HepG2 (cell line): Measurements from ENCODE around the gene PHYH. TPM values are rescaled to one million over a fixed set of nuclear protein-coding genes. Genes with fewer than 3 reads are reported as not detected.

Source experiments
- ATAD3A ChIP-seq: sonication (generic); formaldehyde crosslinking; IDR thresholded peaks from 2 replicates; pipeline ENCODE4 v1.4.0; 2020; ENCODE audit warnings: missing genetic modification reagents
- BCL6 ChIP-seq: IDR thresholded peaks from 2 replicates; pipeline ENCODE4 v1.6.1; 2016; ENCODE audit warnings: missing genetic modification reagents, missing compliant biosample characterization
- E2F1 ChIP-seq: sonication (generic); formaldehyde crosslinking; IDR thresholded peaks from 2 replicates; pipeline ENCODE4 v1.5.0; 2020; ENCODE audit warnings: missing genetic modification reagents
- FOXO1 ChIP-seq: sonication (generic); formaldehyde crosslinking; IDR thresholded peaks from 2 replicates; pipeline ENCODE4 v1.4.0; 2020; ENCODE audit warnings: missing genetic modification reagents
- HOXD1 ChIP-seq: sonication (generic); formaldehyde crosslinking; IDR thresholded peaks from 2 replicates; pipeline ENCODE4 v1.5.0; 2020; ENCODE audit warnings: missing genetic modification reagents
- MAFF ChIP-seq: IDR thresholded peaks from 2 replicates; pipeline ENCODE4 v1.6.1; 2011; ENCODE audit warnings: low read depth, low read length, improper control_type of control experiment
- MED8 ChIP-seq: sonication (generic); formaldehyde crosslinking; IDR thresholded peaks from 2 replicates; pipeline ENCODE4 v1.8.1; 2023; ENCODE audit warnings: mild to moderate bottlenecking, missing genetic modification reagents; ENCODE audit not compliant: insufficient replicate concordance
- NFKB2 ChIP-seq: sonication (generic); formaldehyde crosslinking; IDR thresholded peaks from 2 replicates; pipeline ENCODE4 v1.4.0; 2020; ENCODE audit warnings: missing genetic modification reagents, borderline replicate concordance
- PHF8 ChIP-seq: sonication (generic); formaldehyde crosslinking; IDR thresholded peaks from 2 replicates; pipeline ENCODE4 v1.5.0; 2020; ENCODE audit warnings: missing genetic modification reagents
- REXO4 ChIP-seq: sonication (generic); formaldehyde crosslinking; IDR thresholded peaks from 2 replicates; pipeline ENCODE4 v1.8.0; 2022; ENCODE audit warnings: missing genetic modification reagents, mild to moderate bottlenecking, borderline replicate concordance
- RNF2 ChIP-seq: fragments of 450-650 bp; conservative IDR thresholded peaks from 2 replicates; pipeline ENCODE4 v1.6.1; 2016; ENCODE audit warnings: low read depth
- SALL2 ChIP-seq: sonication (generic); formaldehyde crosslinking; IDR thresholded peaks from 2 replicates; pipeline ENCODE4 v1.8.1; 2023; ENCODE audit warnings: mild to moderate bottlenecking, missing genetic modification reagents, inconsistent platforms
- TEAD2 ChIP-seq: sonication (generic); formaldehyde crosslinking; IDR thresholded peaks from 2 replicates; pipeline ENCODE4 v1.9.0; 2021; ENCODE audit warnings: missing genetic modification reagents
- YEATS2 ChIP-seq: sonication (generic); formaldehyde crosslinking; IDR thresholded peaks from 2 replicates; pipeline ENCODE4 v1.4.0; 2020; ENCODE audit warnings: missing genetic modification reagents, borderline replicate concordance
- ZBTB2 ChIP-seq: sonication (generic); formaldehyde crosslinking; IDR thresholded peaks from 2 replicates; pipeline ENCODE4 v1.8.0; 2022; ENCODE audit warnings: low read depth, missing genetic modification reagents
- ZFP36L1 ChIP-seq: sonication (generic); formaldehyde crosslinking; IDR thresholded peaks from 2 replicates; pipeline ENCODE4 v1.8.0; 2022; ENCODE audit warnings: mild to moderate bottlenecking, missing genetic modification reagents, moderate library complexity
- ZFP62 ChIP-seq: sonication (generic); formaldehyde crosslinking; IDR thresholded peaks from 2 replicates; pipeline ENCODE4 v1.4.0; 2020; ENCODE audit warnings: missing genetic modification reagents
- ZNF329 ChIP-seq: sonication (generic); formaldehyde crosslinking; IDR thresholded peaks from 2 replicates; pipeline ENCODE4 v1.9.0; 2021; ENCODE audit warnings: low read depth, mild to moderate bottlenecking, missing genetic modification reagents
- ZNF496 ChIP-seq: sonication (generic); formaldehyde crosslinking; IDR thresholded peaks from 2 replicates; pipeline ENCODE4 v1.8.1; 2023; ENCODE audit warnings: mild to moderate bottlenecking, moderate library complexity, missing genetic modification reagents; ENCODE audit not compliant: insufficient replicate concordance
- ZNF567 ChIP-seq: sonication (generic); formaldehyde crosslinking; IDR thresholded peaks from 2 replicates; pipeline ENCODE4 v1.8.1; 2023; ENCODE audit warnings: mild to moderate bottlenecking, missing genetic modification reagents, borderline replicate concordance
- ZNF577 ChIP-seq: sonication (generic); formaldehyde crosslinking; IDR thresholded peaks from 2 replicates; pipeline ENCODE4 v1.4.0; 2020; ENCODE audit warnings: mild to moderate bottlenecking, low read depth, missing genetic modification reagents, borderline replicate concordance
- ZNF713 ChIP-seq: sonication (generic); formaldehyde crosslinking; IDR thresholded peaks from 2 replicates; pipeline ENCODE4 v1.4.0; 2020; ENCODE audit warnings: mild to moderate bottlenecking, missing genetic modification reagents
- ZZZ3 ChIP-seq: sonication (generic); formaldehyde crosslinking; IDR thresholded peaks from 2 replicates; pipeline ENCODE4 v1.4.0; 2020; ENCODE audit warnings: missing genetic modification reagents, mild to moderate bottlenecking, borderline replicate concordance
- polyA plus RNA-seq, 8 experiments: library from polyadenylated mRNA; depleted of rRNA in 3 of 8; stranded (reverse) in 7 of 8; unstranded in 1 of 8; fragments of >200 nt; fragmentation: Illumina TruSeq in 4 of 8; extraction: Trizol in 4 of 8; gene quantifications; 2 replicates each; pipeline versions ENCODE4 v1.2.1 to v1.2.3, GENCODE V29; 2011 to 2016; ENCODE audit warnings: low read depth in 4 of 8, missing spikeins in 1 of 8, mixed read lengths in 1 of 8; ENCODE audit not compliant: insufficient read depth in 1 of 8
- total RNA-seq, 5 experiments: library from RNA; depleted of rRNA; stranded (reverse); fragments of >200 nt; fragmentation: Illumina TruSeq; extraction: Trizol; gene quantifications; 2 replicates each; pipeline ENCODE4 v1.2.3, GENCODE V29; 2016; ENCODE audit warnings: low read depth in 1 of 5
- TF ChIP-seq, protein P1 (sequence below): sonication (generic); formaldehyde crosslinking; IDR thresholded peaks from 2 replicates; pipeline ENCODE4 v1.4.0; 2020; ENCODE audit warnings: mild to moderate bottlenecking, missing genetic modification reagents, borderline replicate concordance

The PHYH gene
- total and polyA plus RNA-seq, 2 of the 13 experiments (the other 11 are each of a cell fraction or from before 2014, with no cell fraction given): 27.2 to 34.5 TPM

GRCh38 chr10:13348216-13349017 is 48.6 kb upstream of the PHYH start, which contains the start of gene SEPHS1 (continued):
- TF ChIP-seq ZNF577 (CRISPR knock-in tag): no peak
- no peak for TF ChIP-seq REXO4
- TF ChIP-seq ZFP36L1 (CRISPR knock-in tag): no peak
- TF ChIP-seq ZNF496 (CRISPR knock-in tag): no peak
- no peak for TF ChIP-seq SALL2
- TF ChIP-seq ATAD3A (CRISPR knock-in tag): no peak
- TF ChIP-seq MAFF: no peak
- TF ChIP-seq ZNF329 (CRISPR knock-in tag): 0 out of 2 replicates have a peak, but pooled peaks have one; percentile 43
- no peak for TF ChIP-seq ZNF713 (CRISPR knock-in tag)
- TF ChIP-seq ZZZ3 (CRISPR knock-in tag): no peak
- TF ChIP-seq FOXO1 (CRISPR knock-in tag): no peak
- no peak for TF ChIP-seq YEATS2 (CRISPR knock-in tag)
- TF ChIP-seq ZBTB2: peak; percentile 85
- no peak for TF ChIP-seq TEAD2
- TF ChIP-seq RNF2: no peak
- no peak for TF ChIP-seq ZFP62 (CRISPR knock-in tag)
- TF ChIP-seq, protein P1, sequence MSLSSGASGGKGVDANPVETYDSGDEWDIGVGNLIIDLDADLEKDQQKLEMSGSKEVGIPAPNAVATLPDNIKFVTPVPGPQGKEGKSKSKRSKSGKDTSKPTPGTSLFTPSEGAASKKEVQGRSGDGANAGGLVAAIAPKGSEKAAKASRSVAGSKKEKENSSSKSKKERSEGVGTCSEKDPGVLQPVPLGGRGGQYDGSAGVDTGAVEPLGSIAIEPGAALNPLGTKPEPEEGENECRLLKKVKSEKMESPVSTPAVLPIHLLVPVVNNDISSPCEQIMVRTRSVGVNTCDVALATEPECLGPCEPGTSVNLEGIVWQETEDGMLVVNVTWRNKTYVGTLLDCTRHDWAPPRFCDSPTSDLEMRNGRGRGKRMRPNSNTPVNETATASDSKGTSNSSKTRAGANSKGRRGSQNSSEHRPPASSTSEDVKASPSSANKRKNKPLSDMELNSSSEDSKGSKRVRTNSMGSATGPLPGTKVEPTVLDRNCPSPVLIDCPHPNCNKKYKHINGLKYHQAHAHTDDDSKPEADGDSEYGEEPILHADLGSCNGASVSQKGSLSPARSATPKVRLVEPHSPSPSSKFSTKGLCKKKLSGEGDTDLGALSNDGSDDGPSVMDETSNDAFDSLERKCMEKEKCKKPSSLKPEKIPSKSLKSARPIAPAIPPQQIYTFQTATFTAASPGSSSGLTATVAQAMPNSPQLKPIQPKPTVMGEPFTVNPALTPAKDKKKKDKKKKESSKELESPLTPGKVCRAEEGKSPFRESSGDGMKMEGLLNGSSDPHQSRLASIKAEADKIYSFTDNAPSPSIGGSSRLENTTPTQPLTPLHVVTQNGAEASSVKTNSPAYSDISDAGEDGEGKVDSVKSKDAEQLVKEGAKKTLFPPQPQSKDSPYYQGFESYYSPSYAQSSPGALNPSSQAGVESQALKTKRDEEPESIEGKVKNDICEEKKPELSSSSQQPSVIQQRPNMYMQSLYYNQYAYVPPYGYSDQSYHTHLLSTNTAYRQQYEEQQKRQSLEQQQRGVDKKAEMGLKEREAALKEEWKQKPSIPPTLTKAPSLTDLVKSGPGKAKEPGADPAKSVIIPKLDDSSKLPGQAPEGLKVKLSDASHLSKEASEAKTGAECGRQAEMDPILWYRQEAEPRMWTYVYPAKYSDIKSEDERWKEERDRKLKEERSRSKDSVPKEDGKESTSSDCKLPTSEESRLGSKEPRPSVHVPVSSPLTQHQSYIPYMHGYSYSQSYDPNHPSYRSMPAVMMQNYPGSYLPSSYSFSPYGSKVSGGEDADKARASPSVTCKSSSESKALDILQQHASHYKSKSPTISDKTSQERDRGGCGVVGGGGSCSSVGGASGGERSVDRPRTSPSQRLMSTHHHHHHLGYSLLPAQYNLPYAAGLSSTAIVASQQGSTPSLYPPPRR: peak; percentile 22; the same call in 1 of the 2 replicates
- peak; percentile 57; the same call in 1 of the 2 replicates for TF ChIP-seq E2F1
- peak; percentile 74 for TF ChIP-seq PHF8 (CRISPR knock-in tag)
- no peak for TF ChIP-seq HOXD1 (CRISPR knock-in tag)
- peak; percentile 41; the same call in 1 of the 2 replicates for TF ChIP-seq BCL6 (CRISPR knock-in tag)
- 0 out of 2 replicates have a peak, but pooled peaks have one; percentile 25 for TF ChIP-seq ZNF567 (CRISPR knock-in tag)
- peak; percentile 9; the same call in 1 of the 2 replicates for TF ChIP-seq NFKB2 (CRISPR knock-in tag)
- TF ChIP-seq MED8: no peak
